ENCODE results near the gene KRT6B.

- TF ChIP-seq CTCF (IDR thresholded peaks at IDR 0.05; ENCODE audit: extremely low read depth in 1 of 2, insufficient read depth in 1 of 2, low read depth in 1 of 2, low read length in 2 of 2) (no peak), POLR2AphosphoS5 (IDR thresholded peaks at IDR 0.05; ENCODE audit: insufficient read depth, low read depth, low read length) (no peak), POLR2A (IDR thresholded peaks at IDR 0.05; ENCODE audit: low read depth, low read length) (no peak)
These were observed 25.7 kb upstream of the KRT6B start for GRCh38 chr12:52477651-52478050.
